Measurements from ENCODE around the gene PCDH8. TPM values are rescaled to one million over a fixed set of nuclear protein-coding genes. Genes with fewer than 3 reads are reported as not detected.

The PCDH8 gene
- total and polyA plus RNA-seq, 2 of the 4 experiments (the other 2 are of a cell fraction): not detected

- Histone ChIP-seq H2AFZ (replicated peaks; ENCODE audit: low read length, poor library complexity) (no peak overlapping the region), H4K20me1 (ENCODE audit: insufficient read depth, low read length) (no peaks in the 10 kb centered on the region), H2BK120ac (ENCODE audit: low read depth, low read length) (no peak overlapping the region), H2BK15ac (ENCODE audit: low read depth, low read length) (no peak overlapping the region), H4K8ac (ENCODE audit: low read depth in 2 of 2, low read length in 2 of 2) (no peak overlapping the region), H3K18ac (ENCODE audit: low read depth, low read length) (no peak overlapping the region), H4K5ac (ENCODE audit: low read depth, low read length) (no peak overlapping the region), H3K23ac (ENCODE audit: low read depth, low read length) (no peak overlapping the region), H3K4ac (ENCODE audit: low read depth, low read length) (no peak overlapping the region), H3K9me1 (ENCODE audit: insufficient read depth, low read length) (no peaks in the 10 kb centered on the region), H3K14ac (replicated peaks; ENCODE audit: low read depth, low read length) (no peak overlapping the region), H3K56ac (ENCODE audit: extremely low read depth, insufficient read depth, low read length) (no peak overlapping the region), H3K4me1 (ENCODE audit: control insufficient read depth, insufficient read depth, low read length) (no peaks in the 10 kb centered on the region), H2BK20ac (ENCODE audit: low read depth, low read length) (no peak overlapping the region), H3K4me2 (ENCODE audit: low read depth, low read length) (no peak overlapping the region), H3K79me1 (ENCODE audit: low read depth in 1 of 2, low read length in 2 of 2) (no peaks in the 10 kb centered on the region), H2AK5ac (ENCODE audit: low read depth, low read length) (no peak overlapping the region), H3K4me3 (ENCODE audit: insufficient read depth, low read depth, low read length) (no peak overlapping the region), H3K27ac (ENCODE audit: insufficient read depth, low read length) (no peak overlapping the region), H3K9me3 (ENCODE audit: control insufficient read depth, insufficient read depth, low read length) (no peaks in the 10 kb centered on the region), H2AK9ac (replicated peaks; ENCODE audit: low read depth, low read length, poor library complexity) (no peak overlapping the region), H4K91ac (ENCODE audit: insufficient read depth, low read depth, low read length) (no peak overlapping the region), H3K36me3 (ENCODE audit: control insufficient read depth, insufficient read depth, low read length) (no peaks in the 10 kb centered on the region), H2BK5ac (ENCODE audit: low read depth, low read length, poor library complexity, severe bottlenecking) (no peak overlapping the region), H3K27me3 (ENCODE audit: control insufficient read depth, insufficient read depth, low read length) (no peaks in the 10 kb centered on the region), H3K9ac (ENCODE audit: low read depth, low read length) (no peak overlapping the region)
- BruUV-seq (replicated peaks): no TSS peak
- no peak for TF ChIP-seq MAFK (IDR thresholded peaks at IDR 0.05; ENCODE audit: low read depth, low read length)
- TF ChIP-seq CHD1 (IDR thresholded peaks at IDR 0.05; ENCODE audit: low read depth, low read length): no peak
- TF ChIP-seq ELK1 (IDR thresholded peaks at IDR 0.05; ENCODE audit: borderline replicate concordance, low read depth, low read length): no peak
- TF ChIP-seq RAD21 (IDR thresholded peaks at IDR 0.05; ENCODE audit: low read length): no peak
- TF ChIP-seq, protein P1, sequence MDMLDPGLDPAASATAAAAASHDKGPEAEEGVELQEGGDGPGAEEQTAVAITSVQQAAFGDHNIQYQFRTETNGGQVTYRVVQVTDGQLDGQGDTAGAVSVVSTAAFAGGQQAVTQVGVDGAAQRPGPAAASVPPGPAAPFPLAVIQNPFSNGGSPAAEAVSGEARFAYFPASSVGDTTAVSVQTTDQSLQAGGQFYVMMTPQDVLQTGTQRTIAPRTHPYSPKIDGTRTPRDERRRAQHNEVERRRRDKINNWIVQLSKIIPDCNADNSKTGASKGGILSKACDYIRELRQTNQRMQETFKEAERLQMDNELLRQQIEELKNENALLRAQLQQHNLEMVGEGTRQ (IDR thresholded peaks at IDR 0.05; ENCODE audit: low read depth, low read length): no peak
- TF ChIP-seq POLR2A (IDR thresholded peaks at IDR 0.05; ENCODE audit: low read depth, low read length): no peak
- no peak for TF ChIP-seq BHLHE40 (IDR thresholded peaks at IDR 0.05; ENCODE audit: low read depth, low read length)
- no peak for TF ChIP-seq FOS (IDR thresholded peaks at IDR 0.05; ENCODE audit: low read depth, low read length)
- no peak for TF ChIP-seq RFX5 (IDR thresholded peaks at IDR 0.05; ENCODE audit: low read depth, low read length)
- dilution Hi-C loops (cut with HindIII; ENCODE audit: low sequenced_read_pairs, unreplicated experiment) (no loop called here), intact Hi-C loops (cut with micrococcal nuclease) (no loop called here), in situ Hi-C loops (cut with MboI; ENCODE audit: low sequenced_read_pairs) (no loop called here)
- WGBS, 2 experiments (ENCODE audit: extremely low coverage in 2 of 2, insufficient read length in 1 of 2): no CpG with 5 or more reads among the region's 2 CpGs
- ATAC-seq (ENCODE audit: low read depth) (no peak), DNase-seq (no peak)
- CTCF ChIA-PET: no interaction called here
- POLR2A ChIA-PET (ENCODE audit: unreplicated experiment): no interaction called here
Measured at GRCh38 chr13:52882785-52883184, 34.3 kb upstream of the PCDH8 start.
